ENCODE data around the gene CLNK. TPM values are rescaled to one million over a fixed set of nuclear protein-coding genes. Genes with fewer than 3 reads are reported as not detected.

The CLNK gene
- total and polyA plus RNA-seq, 12 donors = 0.07 to 0.35 (median 0.26) TPM; not detected in 9

DNA sequence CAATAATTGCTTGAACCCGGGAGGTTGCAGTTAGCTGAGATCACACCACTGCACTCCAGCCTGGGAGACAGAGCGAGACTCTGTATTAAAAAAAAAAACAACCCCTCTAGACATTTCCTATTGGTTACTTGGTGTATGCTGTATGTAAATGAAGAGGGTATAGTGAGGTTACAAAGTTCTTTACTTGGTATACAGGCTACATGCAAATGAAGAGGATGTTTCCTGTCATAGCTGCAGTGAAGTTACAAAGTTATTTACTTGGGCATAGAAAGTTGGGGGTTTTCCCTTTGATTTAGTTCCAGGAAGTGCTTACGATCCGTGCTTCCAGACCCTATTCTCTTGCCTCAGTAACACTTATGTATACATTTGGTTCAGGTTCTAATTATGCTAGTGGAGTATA is 38.4 kb upstream of the CLNK start:
- Histone ChIP-seq H3K9me3 (replicated peaks in 1 of 3) (peaks cover 0 to 10% (median 0%) of the 10 kb centered on the region in 3 donors), H3K27me3 (no peaks in the 10 kb centered on the region), H3K4me3 (no peak overlapping the region), H3K4me1 (replicated peaks in 1 of 2) (no peaks in the 10 kb centered on the region), H3K36me3 (replicated peaks in 1 of 2) (no peaks in the 10 kb centered on the region), H3K27ac (no peak overlapping the region)
- TF ChIP-seq CTCF (IDR thresholded peaks at IDR 0.05) (no peak), POLR2A (IDR thresholded peaks at IDR 0.05) (no peak)
- 55 to 70% (median 60%) methylated on average over 4 of the region's 4 CpGs for WGBS, 4 donors
- intact Hi-C loops (cut with DNase I) = no loop called here
- no peak for DNase-seq

- intact Hi-C loops (cut with DNase I) = no loop called here
- TF ChIP-seq POLR2A (IDR thresholded peaks at IDR 0.05) (no peak), CTCF (IDR thresholded peaks at IDR 0.05) (no peak)
- Histone ChIP-seq H3K27ac (no peak overlapping the region), H3K4me3 (no peak overlapping the region), H3K27me3 (no peaks in the 10 kb centered on the region), H3K9me3 (replicated peaks in 1 of 3) (peaks cover 0 to 12% (median 0%) of the 10 kb centered on the region in 3 donors), H3K36me3 (replicated peaks in 1 of 2) (no peaks in the 10 kb centered on the region), H3K4me1 (replicated peaks in 1 of 2) (no peaks in the 10 kb centered on the region)
- DNase-seq = no peak
- WGBS, 4 donors = 78 to 89% (median 79%) methylated on average over 4 of the region's 4 CpGs
Measured at GRCh38 chr4:10721616-10722015, 37.0 kb upstream of the CLNK start.

- H3K36me3 ChIP-seq (replicated peaks in 1 of 2) = no peaks in the 10 kb centered on the region
- WGBS, 4 donors = 92 to 95% (median 93%) methylated on average over 2 of the region's 2 CpGs
- no peak overlapping the region for H3K27ac ChIP-seq
- TF ChIP-seq POLR2A (IDR thresholded peaks at IDR 0.05) (no peak), CTCF (IDR thresholded peaks at IDR 0.05) (no peak)
- no peaks in the 10 kb centered on the region for H3K4me1 ChIP-seq (replicated peaks in 1 of 2)
- H3K4me3 ChIP-seq = no peak overlapping the region
- DNase-seq = no peak
- H3K27me3 ChIP-seq = no peaks in the 10 kb centered on the region
- H3K9me3 ChIP-seq (replicated peaks in 1 of 3) = peaks cover 0 to 12% (median 0%) of the 10 kb centered on the region in 3 donors
- intact Hi-C loops (cut with DNase I) = no loop called here
Measured at GRCh38 chr4:10716163-10716562, 31.6 kb upstream of the CLNK start.

DNA sequence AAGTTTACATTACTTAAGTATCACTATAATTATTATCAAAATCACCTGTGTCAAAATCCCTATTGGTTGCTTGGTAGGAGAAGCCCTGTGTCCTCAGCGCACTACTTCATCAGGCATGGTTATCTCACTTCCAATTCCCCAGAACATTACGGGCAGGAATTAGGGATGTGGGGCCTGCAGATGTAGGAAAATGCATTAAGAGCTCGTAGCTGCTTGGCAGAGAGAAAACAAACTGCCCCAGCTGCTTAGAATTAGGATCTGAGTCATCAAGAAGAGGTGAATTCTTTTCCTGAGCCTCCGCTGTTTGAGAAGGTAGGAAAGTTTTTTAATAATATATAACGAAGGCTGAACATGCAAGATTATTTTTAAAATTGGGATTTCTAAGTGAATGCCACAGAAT is 31.1 kb upstream of the CLNK start:
- no peak overlapping the region for H3K27ac ChIP-seq
- DNase-seq = no peak
- no peak overlapping the region for H3K4me3 ChIP-seq
- no peaks in the 10 kb centered on the region for H3K27me3 ChIP-seq
- no peaks in the 10 kb centered on the region for H3K36me3 ChIP-seq (replicated peaks in 1 of 2)
- H3K9me3 ChIP-seq (replicated peaks in 1 of 3) = peaks cover 0 to 12% (median 0%) of the 10 kb centered on the region in 3 donors
- intact Hi-C loops (cut with DNase I) = no loop called here
- no peak for TF ChIP-seq CTCF (IDR thresholded peaks at IDR 0.05)
- no peak for TF ChIP-seq POLR2A (IDR thresholded peaks at IDR 0.05)
- WGBS, 4 donors = 57 to 63% (median 61%) methylated on average over 5 of the region's 5 CpGs
- H3K4me1 ChIP-seq (replicated peaks in 1 of 2) = no peaks in the 10 kb centered on the region
